ENCODE data around the gene GRM4.

The GRM4 gene

GRCh38 chr6:34067814-34068213 is 78.1 kb downstream of the GRM4 start:
- no peak overlapping the region for H3K27ac Mint-ChIP-seq
- intact Hi-C loops (cut with micrococcal nuclease): no loop called here
- H3K4me3 Mint-ChIP-seq: no peak overlapping the region
- no peaks in the 10 kb centered on the region for H3K36me3 Mint-ChIP-seq (ENCODE audit: low read depth)
- H3K4me1 Mint-ChIP-seq (ENCODE audit: low read depth): no peaks in the 10 kb centered on the region
- H3K9me3 Mint-ChIP-seq: no peaks in the 10 kb centered on the region
- H3K27me3 Mint-ChIP-seq: peaks cover 8% of the 10 kb centered on the region

GRCh38 chr6:34066772-34067770 is 78.8 kb downstream of the GRM4 start:
- Mint-ChIP-seq H3K9me3 (no peaks in the 10 kb centered on the region), H3K36me3 (ENCODE audit: low read depth) (no peaks in the 10 kb centered on the region), H3K4me3 (no peak overlapping the region), H3K4me1 (ENCODE audit: low read depth) (no peaks in the 10 kb centered on the region), H3K27ac (no peak overlapping the region), H3K27me3 (peaks cover 8% of the 10 kb centered on the region)
- intact Hi-C loops (cut with micrococcal nuclease): no loop called here

- Mint-ChIP-seq H3K9me3 (no peaks in the 10 kb centered on the region), H3K27ac (no peak overlapping the region), H3K4me3 (no peak overlapping the region), H3K4me1 (ENCODE audit: low read depth) (no peaks in the 10 kb centered on the region), H3K36me3 (ENCODE audit: low read depth) (no peaks in the 10 kb centered on the region), H3K27me3 (peaks cover 8% of the 10 kb centered on the region)
- intact Hi-C loops (cut with micrococcal nuclease): no loop called here
Measured at GRCh38 chr6:34066218-34066571, 79.7 kb downstream of the GRM4 start.

GRCh38 chr6:34065466-34066217 is 80.2 kb downstream of the GRM4 start:
- Mint-ChIP-seq H3K4me1 (ENCODE audit: low read depth) (no peaks in the 10 kb centered on the region), H3K9me3 (no peaks in the 10 kb centered on the region), H3K4me3 (no peak overlapping the region), H3K27ac (no peak overlapping the region), H3K27me3 (peaks cover 8% of the 10 kb centered on the region), H3K36me3 (ENCODE audit: low read depth) (no peaks in the 10 kb centered on the region)
- intact Hi-C loops (cut with micrococcal nuclease): no loop called here

- peaks cover 8% of the 10 kb centered on the region for H3K27me3 Mint-ChIP-seq
- no peak overlapping the region for H3K4me3 Mint-ChIP-seq
- H3K9me3 Mint-ChIP-seq: no peaks in the 10 kb centered on the region
- no peaks in the 10 kb centered on the region for H3K4me1 Mint-ChIP-seq (ENCODE audit: low read depth)
- intact Hi-C loops (cut with micrococcal nuclease): no loop called here
- no peak overlapping the region for H3K27ac Mint-ChIP-seq
- no peaks in the 10 kb centered on the region for H3K36me3 Mint-ChIP-seq (ENCODE audit: low read depth)
Measured at GRCh38 chr6:34064675-34065074, 81.2 kb downstream of the GRM4 start.

- intact Hi-C loops (cut with micrococcal nuclease): no loop called here
- H3K27me3 Mint-ChIP-seq: peaks cover 8% of the 10 kb centered on the region
- H3K27ac Mint-ChIP-seq: no peak overlapping the region
- H3K36me3 Mint-ChIP-seq (ENCODE audit: low read depth): no peaks in the 10 kb centered on the region
- no peak overlapping the region for H3K4me3 Mint-ChIP-seq
- H3K9me3 Mint-ChIP-seq: no peaks in the 10 kb centered on the region
- no peaks in the 10 kb centered on the region for H3K4me1 Mint-ChIP-seq (ENCODE audit: low read depth)
Measured at GRCh38 chr6:34063651-34064050, 82.2 kb downstream of the GRM4 start.

GRCh38 chr6:34062815-34063214 is 83.1 kb downstream of the GRM4 start:
- Mint-ChIP-seq H3K27me3 (peaks cover 8% of the 10 kb centered on the region), H3K36me3 (ENCODE audit: low read depth) (no peaks in the 10 kb centered on the region), H3K9me3 (no peaks in the 10 kb centered on the region), H3K4me3 (no peak overlapping the region), H3K4me1 (ENCODE audit: low read depth) (no peaks in the 10 kb centered on the region), H3K27ac (no peak overlapping the region)
- intact Hi-C loops (cut with micrococcal nuclease): no loop called here

GRCh38 chr6:34062156-34062555 is 83.7 kb downstream of the GRM4 start:
- intact Hi-C loops (cut with micrococcal nuclease): no loop called here
- Mint-ChIP-seq H3K36me3 (ENCODE audit: low read depth) (no peaks in the 10 kb centered on the region), H3K9me3 (no peaks in the 10 kb centered on the region)

GRCh38 chr6:34061348-34061747 is 84.5 kb downstream of the GRM4 start:
- Mint-ChIP-seq H3K27me3 (peaks cover 10% of the 10 kb centered on the region), H3K4me3 (no peak overlapping the region), H3K9me3 (no peaks in the 10 kb centered on the region), H3K4me1 (ENCODE audit: low read depth) (no peaks in the 10 kb centered on the region), H3K27ac (no peak overlapping the region), H3K36me3 (ENCODE audit: low read depth) (no peaks in the 10 kb centered on the region)
- intact Hi-C loops (cut with micrococcal nuclease): no loop called here

More at GRCh38 chr6:34062156-34062555, 83.7 kb downstream of the GRM4 start:
- Mint-ChIP-seq H3K27me3 (peaks cover 8% of the 10 kb centered on the region), H3K4me3 (no peak overlapping the region), H3K4me1 (ENCODE audit: low read depth) (no peaks in the 10 kb centered on the region), H3K27ac (no peak overlapping the region)

- no peak overlapping the region for H3K4me3 Mint-ChIP-seq
- H3K9me3 Mint-ChIP-seq: no peaks in the 10 kb centered on the region
- intact Hi-C loops (cut with micrococcal nuclease): no loop called here
- peaks cover 4% of the 10 kb centered on the region for H3K27me3 Mint-ChIP-seq
- H3K4me1 Mint-ChIP-seq (ENCODE audit: low read depth): no peaks in the 10 kb centered on the region
- H3K27ac Mint-ChIP-seq: no peak overlapping the region
- no peaks in the 10 kb centered on the region for H3K36me3 Mint-ChIP-seq (ENCODE audit: low read depth)
Measured at GRCh38 chr6:34059914-34060313, 86.0 kb downstream of the GRM4 start.

GRCh38 chr6:34059136-34059731 is 86.7 kb downstream of the GRM4 start:
- Mint-ChIP-seq H3K27ac (no peak overlapping the region), H3K36me3 (ENCODE audit: low read depth) (no peaks in the 10 kb centered on the region), H3K4me3 (no peak overlapping the region), H3K27me3 (peaks cover 9% of the 10 kb centered on the region), H3K9me3 (no peaks in the 10 kb centered on the region), H3K4me1 (ENCODE audit: low read depth) (no peaks in the 10 kb centered on the region)
- intact Hi-C loops (cut with micrococcal nuclease): no loop called here

- intact Hi-C loops (cut with micrococcal nuclease): no loop called here
- H3K36me3 Mint-ChIP-seq (ENCODE audit: low read depth): no peaks in the 10 kb centered on the region
- H3K4me3 Mint-ChIP-seq: no peak overlapping the region
- no peaks in the 10 kb centered on the region for H3K9me3 Mint-ChIP-seq
- H3K27me3 Mint-ChIP-seq: peaks cover 9% of the 10 kb centered on the region
- H3K27ac Mint-ChIP-seq: no peak overlapping the region
- no peaks in the 10 kb centered on the region for H3K4me1 Mint-ChIP-seq (ENCODE audit: low read depth)
Measured at GRCh38 chr6:34057790-34058189, 88.1 kb downstream of the GRM4 start.

GRCh38 chr6:34057191-34057590 is 88.7 kb downstream of the GRM4 start:
- H3K27me3 Mint-ChIP-seq: peaks cover 11% of the 10 kb centered on the region
- no peak overlapping the region for H3K4me3 Mint-ChIP-seq
- intact Hi-C loops (cut with micrococcal nuclease): no loop called here
- no peaks in the 10 kb centered on the region for H3K4me1 Mint-ChIP-seq (ENCODE audit: low read depth)
- no peak overlapping the region for H3K27ac Mint-ChIP-seq
- no peaks in the 10 kb centered on the region for H3K9me3 Mint-ChIP-seq
- H3K36me3 Mint-ChIP-seq (ENCODE audit: low read depth): no peaks in the 10 kb centered on the region

All from dendritic cell treated with granulocyte-macrophage colony-stimulating factor and Interleukin-4, amounts not matched to agents 40 ng/mL and 50 ng/mL, for 4 days (primary cell).